ENCODE results near the gene SLC25A26.

The SLC25A26 gene

DNA sequence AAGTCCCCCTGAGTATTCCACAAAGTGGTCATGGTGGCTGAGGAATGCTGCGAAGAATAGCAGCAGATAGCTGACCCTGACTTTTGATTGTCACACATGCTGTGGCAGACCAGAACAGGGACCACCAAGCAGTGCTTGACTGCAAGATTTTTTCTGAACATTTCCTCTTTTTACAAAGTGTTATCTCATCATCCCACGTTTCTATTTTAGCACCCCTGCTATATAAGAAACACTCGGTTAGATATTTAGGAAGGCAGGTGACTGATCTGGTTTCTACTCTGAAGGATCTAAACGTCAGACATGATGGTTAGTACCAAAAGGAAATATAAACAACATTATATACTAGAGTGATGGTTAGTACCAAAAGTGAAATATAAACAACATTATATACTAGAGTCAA lies 9.1 kb downstream of the SLC25A26 start:
- TF ChIP-seq POLR2AphosphoS5 (IDR thresholded peaks at IDR 0.05; ENCODE audit: borderline replicate concordance, low read depth, low read length): no peak
- TF ChIP-seq FOXP2 (optimal IDR thresholded peaks at IDR 0.05; ENCODE audit: control extremely low read depth, extremely low read length, insufficient read depth): no peak
- TF ChIP-seq EZH2 (IDR thresholded peaks at IDR 0.05): no peak
- no peaks in the 10 kb centered on the region for H3K36me3 ChIP-seq (ENCODE audit: insufficient read depth, low read length)
- no peaks in the 10 kb centered on the region for H3K9me3 ChIP-seq (ENCODE audit: low read depth, low read length)
- H3K27ac ChIP-seq: no peak overlapping the region
- DNase-seq (ENCODE audit: low read depth, low spot score): no peak
- no peak overlapping the region for H3K4me3 ChIP-seq
- no peak overlapping the region for H3K9ac ChIP-seq (ENCODE audit: insufficient read length)

DNA sequence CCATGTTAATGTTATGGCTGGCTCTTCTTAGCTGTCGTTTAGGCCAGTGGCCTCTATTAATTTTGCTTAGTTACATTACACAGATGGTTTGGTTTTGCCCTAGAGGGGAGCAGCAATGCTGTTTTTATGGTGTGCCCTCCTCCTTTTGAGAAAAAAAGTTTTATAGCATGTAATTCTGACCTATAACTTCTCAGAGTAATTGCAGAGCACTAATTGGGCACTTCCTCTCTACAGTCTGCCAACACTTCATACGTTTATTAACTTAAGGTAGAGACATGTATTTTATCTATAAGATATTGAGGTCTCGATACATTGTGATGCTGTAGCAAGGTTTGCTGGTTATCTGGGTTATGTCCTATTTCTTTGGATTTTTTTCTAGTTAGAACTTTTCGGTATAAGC lies 12.2 kb downstream of the SLC25A26 start:
- no peak for TF ChIP-seq EZH2 (IDR thresholded peaks at IDR 0.05)
- TF ChIP-seq POLR2AphosphoS5 (IDR thresholded peaks at IDR 0.05; ENCODE audit: borderline replicate concordance, low read depth, low read length): no peak
- no peak for TF ChIP-seq FOXP2 (optimal IDR thresholded peaks at IDR 0.05; ENCODE audit: control extremely low read depth, extremely low read length, insufficient read depth)
- Histone ChIP-seq H3K27ac (no peak overlapping the region), H3K9ac (ENCODE audit: insufficient read length) (no peak overlapping the region), H3K9me3 (ENCODE audit: low read depth, low read length) (no peaks in the 10 kb centered on the region), H3K4me3 (no peak overlapping the region), H3K36me3 (ENCODE audit: insufficient read depth, low read length) (no peaks in the 10 kb centered on the region)
- no peak for DNase-seq (ENCODE audit: low read depth, low spot score)

DNA sequence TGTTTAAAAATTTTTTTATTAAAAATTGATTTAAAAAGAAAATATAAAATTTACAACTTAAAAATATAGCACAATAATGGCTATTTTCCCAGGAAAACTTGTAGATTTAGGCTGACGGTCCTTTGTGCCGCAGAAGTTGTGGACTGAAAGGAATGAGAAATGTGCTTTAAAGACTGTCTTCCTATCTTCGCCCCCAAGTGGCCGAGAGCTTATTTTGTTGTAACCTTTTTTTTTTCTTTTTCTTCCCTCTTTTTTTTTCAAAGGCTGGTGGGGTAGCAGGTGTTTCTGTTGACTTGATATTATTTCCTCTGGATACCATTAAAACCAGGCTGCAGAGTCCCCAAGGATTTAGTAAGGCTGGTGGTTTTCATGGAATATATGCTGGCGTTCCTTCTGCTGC lies 15.5 kb downstream of the SLC25A26 start:
- no peak overlapping the region for H3K4me3 ChIP-seq
- H3K9ac ChIP-seq (ENCODE audit: insufficient read length): no peak overlapping the region
- TF ChIP-seq POLR2AphosphoS5 (IDR thresholded peaks at IDR 0.05; ENCODE audit: borderline replicate concordance, low read depth, low read length) (no peak), EZH2 (IDR thresholded peaks at IDR 0.05) (no peak), FOXP2 (optimal IDR thresholded peaks at IDR 0.05; ENCODE audit: control extremely low read depth, extremely low read length, insufficient read depth) (no peak)
- no peaks in the 10 kb centered on the region for H3K9me3 ChIP-seq (ENCODE audit: low read depth, low read length)
- DNase-seq (ENCODE audit: low read depth, low spot score): no peak
- no peak overlapping the region for H3K27ac ChIP-seq
- H3K36me3 ChIP-seq (ENCODE audit: insufficient read depth, low read length): no peaks in the 10 kb centered on the region

DNA sequence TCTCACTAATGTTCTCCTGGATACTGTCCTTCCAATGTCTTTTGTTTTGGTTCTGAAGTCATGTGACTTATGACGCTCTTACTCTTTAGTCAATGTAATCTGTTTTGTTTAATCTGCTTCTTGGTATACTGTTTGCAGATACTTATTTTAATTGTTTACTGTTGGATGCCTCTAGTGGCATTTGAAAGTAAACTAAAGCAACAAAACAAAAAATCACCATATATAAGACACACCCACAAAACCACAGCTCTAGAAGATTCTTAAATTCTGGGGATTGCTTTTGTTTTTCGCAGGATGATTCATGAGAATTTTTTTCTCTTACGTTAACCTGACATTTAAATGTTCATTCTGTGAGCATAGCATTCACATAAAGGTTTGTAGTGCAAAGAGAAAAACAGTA lies 16.8 kb downstream of the SLC25A26 start:
- Histone ChIP-seq H3K9ac (ENCODE audit: insufficient read length) (no peak overlapping the region), H3K4me3 (no peak overlapping the region), H3K36me3 (ENCODE audit: insufficient read depth, low read length) (no peaks in the 10 kb centered on the region), H3K9me3 (ENCODE audit: low read depth, low read length) (no peaks in the 10 kb centered on the region), H3K27ac (no peak overlapping the region)
- DNase-seq (ENCODE audit: low read depth, low spot score): no peak
- TF ChIP-seq EZH2 (IDR thresholded peaks at IDR 0.05): no peak
- no peak for TF ChIP-seq FOXP2 (optimal IDR thresholded peaks at IDR 0.05; ENCODE audit: control extremely low read depth, extremely low read length, insufficient read depth)
- no peak for TF ChIP-seq POLR2AphosphoS5 (IDR thresholded peaks at IDR 0.05; ENCODE audit: borderline replicate concordance, low read depth, low read length)

DNA sequence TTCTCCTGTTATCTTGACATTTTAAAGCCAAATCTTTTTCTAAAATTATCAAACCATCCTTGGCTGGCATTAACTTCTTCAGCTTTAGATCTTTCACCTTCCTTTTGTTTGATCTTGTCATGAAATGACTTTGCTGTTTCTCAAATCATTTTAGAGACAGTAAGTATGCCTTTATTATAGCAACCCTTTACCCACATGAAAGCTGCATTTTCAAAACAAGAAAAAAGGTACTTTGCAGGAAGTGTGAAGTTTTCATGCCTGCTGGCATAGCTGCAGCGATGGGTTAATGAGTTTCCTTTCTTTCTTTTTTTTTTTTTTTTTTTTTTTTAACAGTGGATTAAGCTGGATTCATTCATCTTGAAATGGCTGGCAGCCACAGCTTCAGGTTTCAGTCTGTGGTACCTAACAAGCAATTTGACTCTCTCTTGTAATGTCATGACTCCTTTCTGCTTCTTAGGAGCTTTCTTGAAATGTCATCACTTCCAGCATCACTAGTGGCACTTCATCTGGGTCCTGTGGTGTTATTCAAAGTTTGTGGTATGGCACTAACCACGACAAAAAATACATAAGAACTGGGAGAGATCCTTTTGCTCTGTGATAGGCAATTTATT lies 18.8 kb downstream of the SLC25A26 start:
- no peak for DNase-seq (ENCODE audit: low read depth, low spot score)
- Histone ChIP-seq H3K4me3 (no peak overlapping the region), H3K9ac (ENCODE audit: insufficient read length) (no peak overlapping the region), H3K9me3 (ENCODE audit: low read depth, low read length) (no peaks in the 10 kb centered on the region), H3K36me3 (ENCODE audit: insufficient read depth, low read length) (no peaks in the 10 kb centered on the region; the same call in 1 of the 2 replicates), H3K27ac (no peak overlapping the region)
- TF ChIP-seq POLR2AphosphoS5 (IDR thresholded peaks at IDR 0.05; ENCODE audit: borderline replicate concordance, low read depth, low read length): no peak
- no peak for TF ChIP-seq EZH2 (IDR thresholded peaks at IDR 0.05)

DNA sequence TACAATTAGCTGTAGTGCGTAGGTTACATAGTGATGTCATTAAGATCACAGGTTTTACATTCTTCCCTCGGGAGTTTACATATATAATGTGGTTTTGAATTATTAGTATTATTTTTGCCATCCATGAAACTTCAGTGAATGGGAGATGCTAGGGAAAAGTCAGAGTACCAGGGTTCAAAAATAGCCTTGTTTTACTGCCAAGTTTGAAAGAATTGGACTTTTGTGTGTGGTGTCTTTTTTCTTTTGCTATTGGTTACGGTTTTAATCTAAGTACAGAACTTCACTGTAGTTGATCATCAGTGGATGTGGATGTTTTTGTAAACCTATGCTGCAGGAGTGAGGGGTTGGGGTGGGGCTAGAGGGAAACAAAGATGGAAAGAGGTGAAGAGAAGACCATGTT lies 20.7 kb downstream of the SLC25A26 start:
- Histone ChIP-seq H3K4me3 (no peak overlapping the region), H3K9ac (ENCODE audit: insufficient read length) (no peak overlapping the region), H3K36me3 (ENCODE audit: insufficient read depth, low read length) (no peaks in the 10 kb centered on the region; the same call in 1 of the 2 replicates), H3K27ac (no peak overlapping the region), H3K9me3 (ENCODE audit: low read depth, low read length) (no peaks in the 10 kb centered on the region)
- TF ChIP-seq EZH2 (IDR thresholded peaks at IDR 0.05) (no peak), FOXP2 (optimal IDR thresholded peaks at IDR 0.05; ENCODE audit: control extremely low read depth, extremely low read length, insufficient read depth) (no peak), POLR2AphosphoS5 (IDR thresholded peaks at IDR 0.05; ENCODE audit: borderline replicate concordance, low read depth, low read length) (no peak)
- no peak for DNase-seq (ENCODE audit: low read depth, low spot score)

DNA sequence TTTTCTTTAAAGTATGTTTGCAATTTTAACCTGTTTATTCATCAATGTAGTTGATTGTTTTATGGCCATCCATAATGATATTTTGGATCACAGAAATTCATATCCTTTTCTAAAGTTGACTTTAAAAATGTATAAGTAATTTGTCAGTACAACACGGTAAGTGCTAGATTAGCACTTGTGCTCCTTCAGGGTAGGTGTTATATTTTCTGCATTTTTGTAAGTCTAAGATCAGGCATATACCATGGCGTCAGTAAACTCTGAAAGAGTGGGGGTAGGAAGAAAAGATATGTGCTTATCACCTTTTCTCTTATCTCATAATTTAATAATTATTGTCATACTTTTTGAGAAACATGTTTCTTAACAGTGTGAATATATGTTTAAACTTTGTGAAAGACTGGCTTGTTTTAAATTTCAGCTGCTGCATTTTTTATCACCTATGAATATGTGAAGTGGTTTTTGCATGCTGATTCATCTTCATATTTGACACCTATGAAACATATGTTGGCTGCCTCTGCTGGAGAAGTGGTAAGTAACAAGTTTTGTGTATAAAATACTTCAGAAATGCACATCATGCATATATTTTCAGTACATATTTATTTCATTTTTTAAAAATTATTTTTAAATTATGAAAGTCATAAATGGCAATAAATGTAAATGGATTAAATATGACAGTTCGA lies 22.1 kb downstream of the SLC25A26 start:
- Histone ChIP-seq H3K27ac (no peak overlapping the region), H3K36me3 (ENCODE audit: insufficient read depth, low read length) (no peaks in the 10 kb centered on the region; the same call in 1 of the 2 replicates), H3K9me3 (ENCODE audit: low read depth, low read length) (no peaks in the 10 kb centered on the region), H3K4me3 (no peak overlapping the region), H3K9ac (ENCODE audit: insufficient read length) (no peak overlapping the region)
- TF ChIP-seq POLR2AphosphoS5 (IDR thresholded peaks at IDR 0.05; ENCODE audit: borderline replicate concordance, low read depth, low read length) (no peak), EZH2 (IDR thresholded peaks at IDR 0.05) (no peak), FOXP2 (optimal IDR thresholded peaks at IDR 0.05; ENCODE audit: control extremely low read depth, extremely low read length, insufficient read depth) (no peak)
- no peak for DNase-seq (ENCODE audit: low read depth, low spot score)

DNA sequence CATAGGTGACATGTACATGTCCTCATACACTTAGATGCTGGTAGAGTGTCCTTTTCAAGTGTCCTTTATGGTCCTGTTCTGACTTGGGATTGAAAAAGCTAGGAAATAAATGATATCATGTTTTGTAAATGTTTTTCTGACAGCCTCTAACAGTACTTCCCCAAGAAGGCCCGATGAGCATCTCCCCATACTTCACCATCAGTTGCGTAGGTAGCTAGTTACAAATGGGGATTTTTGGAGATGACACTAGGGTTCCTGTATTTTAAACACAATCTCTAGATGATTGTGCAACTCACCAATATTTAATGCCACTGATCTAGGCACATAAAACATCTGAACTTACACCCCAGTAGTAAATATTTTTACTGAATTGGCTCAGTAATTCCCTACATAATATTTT lies 27.8 kb downstream of the SLC25A26 start:
- H3K9me3 ChIP-seq (ENCODE audit: low read depth, low read length): no peaks in the 10 kb centered on the region
- no peak for DNase-seq (ENCODE audit: low read depth, low spot score)
- TF ChIP-seq POLR2AphosphoS5 (IDR thresholded peaks at IDR 0.05; ENCODE audit: borderline replicate concordance, low read depth, low read length) (no peak), EZH2 (IDR thresholded peaks at IDR 0.05) (no peak), FOXP2 (optimal IDR thresholded peaks at IDR 0.05; ENCODE audit: control extremely low read depth, extremely low read length, insufficient read depth) (no peak)

More for the DNA sequence above, 27.8 kb downstream of the SLC25A26 start:
- H3K9ac ChIP-seq (ENCODE audit: insufficient read length): no peak overlapping the region
- no peak overlapping the region for H3K4me3 ChIP-seq
- H3K36me3 ChIP-seq (ENCODE audit: insufficient read depth, low read length): no peaks in the 10 kb centered on the region; the same call in 1 of the 2 replicates
- no peak overlapping the region for H3K27ac ChIP-seq
